ENCODE results near the gene UTP25. TPM values are rescaled to one million over a fixed set of nuclear protein-coding genes. Genes with fewer than 3 reads are reported as not detected.
A peak's percentile ranks its signal among the peaks of the same experiment; 100 is the strongest.

UTP25 gene
- polyA plus RNA-seq, 3 donors from 2014 or later, result 2.6 to 3.7 (median 3.2) TPM

DNA sequence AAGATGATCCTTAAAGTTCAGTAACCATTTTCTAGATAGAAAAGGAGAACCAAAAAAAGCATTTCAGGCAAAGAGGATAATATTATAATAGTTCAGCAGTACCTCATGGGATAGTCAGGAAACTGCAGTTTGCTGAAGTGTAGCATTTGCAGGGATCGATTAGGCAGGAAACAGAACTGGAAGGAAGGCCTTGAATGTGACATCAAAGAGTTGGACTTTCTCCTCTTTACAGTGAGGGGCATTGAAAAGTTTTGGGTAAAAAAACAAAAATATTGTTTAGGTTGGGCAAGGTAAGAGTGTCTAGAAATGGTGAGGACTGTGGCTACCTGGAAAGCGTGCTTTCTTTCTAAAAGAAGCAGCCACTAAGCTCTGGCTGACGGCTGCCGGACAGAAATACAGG, 13.9 kb upstream of the UTP25 start:
- Mint-ChIP-seq H3K4me3 (no peak overlapping the region), H3K36me3 (no peaks in the 10 kb centered on the region), H3K27me3 (ENCODE audit: low read depth in 3 of 3) (peaks cover 2 to 8% (median 5%) of the 10 kb centered on the region in 3 donors), H3K27ac (no peak overlapping the region), H3K4me1 (no peaks in the 10 kb centered on the region), H3K9me3 (peaks cover 0 to under 1% (median 0%) of the 10 kb centered on the region in 6 donors)
- DNase-seq, result no peak

DNA sequence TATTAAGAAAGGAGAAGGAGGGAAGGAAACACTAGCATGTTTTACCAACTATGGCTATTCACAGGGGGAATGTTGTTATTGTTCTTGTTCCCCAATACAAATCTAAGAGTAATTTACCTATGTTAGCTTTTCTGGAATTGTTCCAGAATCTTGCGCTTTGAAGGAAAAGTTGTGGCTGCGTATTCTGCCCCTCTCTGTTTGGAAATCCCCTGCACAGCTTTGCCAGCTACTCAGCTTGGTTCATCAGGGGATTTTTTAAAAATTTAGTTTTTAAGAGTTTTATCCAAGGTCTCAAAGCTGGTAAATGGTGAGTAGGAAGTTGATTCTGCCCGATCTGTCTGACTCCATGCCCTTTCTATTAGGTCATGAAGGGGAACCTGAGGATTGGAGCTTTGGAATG, 12.3 kb upstream of the UTP25 start:
- DNase-seq, result no peak
- Mint-ChIP-seq H3K27me3 (ENCODE audit: low read depth in 3 of 3) (peaks cover 2 to 9% (median 5%) of the 10 kb centered on the region in 3 donors), H3K36me3 (no peaks in the 10 kb centered on the region), H3K4me3 (no peak overlapping the region), H3K4me1 (no peaks in the 10 kb centered on the region), H3K9me3 (peaks cover 0 to 1% (median 0%) of the 10 kb centered on the region in 6 donors), H3K27ac (no peak overlapping the region)

DNA sequence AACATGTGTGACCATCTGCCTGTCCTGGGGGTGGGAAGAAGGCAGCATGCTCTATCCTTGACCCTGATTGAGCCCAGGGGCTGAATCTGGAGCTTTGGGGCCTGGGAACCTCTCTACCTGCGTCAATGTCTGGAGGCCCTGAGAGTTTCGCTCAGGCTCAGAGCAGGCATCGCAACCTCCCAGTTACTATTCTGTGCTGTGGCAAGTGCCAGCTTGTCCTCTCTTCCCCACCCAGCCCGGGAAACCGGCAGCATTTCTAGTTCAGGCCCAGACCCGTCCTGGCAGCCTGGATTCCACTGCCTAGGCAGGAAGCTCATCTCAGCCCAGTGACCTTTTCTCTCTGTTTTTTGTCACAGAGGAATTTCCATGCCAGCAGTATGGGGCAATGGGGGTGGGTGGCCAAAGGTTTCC, 11.8 kb upstream of the UTP25 start:
- Mint-ChIP-seq H3K4me3 (no peak overlapping the region), H3K9me3 (peaks cover 0 to 1% (median 0%) of the 10 kb centered on the region in 6 donors), H3K27ac (no peak overlapping the region), H3K4me1 (no peaks in the 10 kb centered on the region), H3K27me3 (ENCODE audit: low read depth in 3 of 3) (peaks cover 2 to 8% (median 5%) of the 10 kb centered on the region in 3 donors), H3K36me3 (no peaks in the 10 kb centered on the region)
- no peak for DNase-seq

DNA sequence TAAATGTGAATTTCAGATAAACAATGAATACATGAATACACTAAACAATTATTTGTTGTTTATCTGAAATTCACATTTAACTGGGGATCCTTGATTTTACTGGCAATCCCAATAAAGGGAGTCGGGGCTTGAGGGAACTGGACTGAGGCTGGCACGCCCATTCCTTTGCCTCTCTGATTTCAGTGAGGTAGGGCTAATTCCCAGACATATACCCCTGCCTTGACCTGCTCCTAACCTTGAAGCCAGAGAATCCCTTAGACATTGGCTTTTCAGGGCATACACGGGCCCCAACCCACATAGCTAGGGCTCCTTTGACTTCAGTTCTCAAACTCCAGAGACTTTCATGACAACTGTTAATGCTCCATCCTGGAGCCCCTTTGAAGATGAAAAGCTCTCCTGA, 10.8 kb upstream of the UTP25 start:
- Mint-ChIP-seq H3K27me3 (ENCODE audit: low read depth in 3 of 3) (peaks cover 8 to 10% (median 9%) of the 10 kb centered on the region in 3 donors), H3K4me1 (no peaks in the 10 kb centered on the region), H3K4me3 (no peak overlapping the region), H3K9me3 (peaks cover 0 to 1% (median 0%) of the 10 kb centered on the region in 6 donors), H3K36me3 (no peaks in the 10 kb centered on the region), H3K27ac (no peak overlapping the region)
- no peak for DNase-seq

DNA sequence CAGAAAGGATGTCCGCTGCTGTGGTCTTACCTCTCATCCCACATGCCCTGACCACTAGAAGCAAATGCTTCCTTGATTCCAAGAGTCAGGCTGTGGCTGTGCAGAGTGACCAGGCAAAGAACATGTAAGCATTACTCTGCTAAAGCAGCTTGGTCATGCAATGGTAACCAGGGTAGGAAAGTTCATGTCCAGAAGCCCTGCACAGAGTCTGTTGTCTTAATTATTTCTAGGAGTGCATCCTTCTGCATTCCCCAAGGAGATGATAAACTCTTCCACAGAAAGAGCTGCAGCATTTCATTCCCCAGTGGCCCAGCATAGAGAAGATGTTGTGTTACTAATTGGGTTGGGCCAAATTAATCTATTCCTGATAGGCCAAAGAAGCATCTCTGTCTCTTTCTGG, 10.1 kb upstream of the UTP25 start:
- Mint-ChIP-seq H3K27ac (no peak overlapping the region), H3K36me3 (no peaks in the 10 kb centered on the region), H3K4me1 (no peaks in the 10 kb centered on the region), H3K4me3 (no peak overlapping the region), H3K9me3 (peaks cover 0 to 1% (median 0%) of the 10 kb centered on the region in 6 donors), H3K27me3 (ENCODE audit: low read depth in 3 of 3) (peaks cover 9 to 10% (median 9%) of the 10 kb centered on the region in 3 donors)
- DNase-seq, result no peak

DNA sequence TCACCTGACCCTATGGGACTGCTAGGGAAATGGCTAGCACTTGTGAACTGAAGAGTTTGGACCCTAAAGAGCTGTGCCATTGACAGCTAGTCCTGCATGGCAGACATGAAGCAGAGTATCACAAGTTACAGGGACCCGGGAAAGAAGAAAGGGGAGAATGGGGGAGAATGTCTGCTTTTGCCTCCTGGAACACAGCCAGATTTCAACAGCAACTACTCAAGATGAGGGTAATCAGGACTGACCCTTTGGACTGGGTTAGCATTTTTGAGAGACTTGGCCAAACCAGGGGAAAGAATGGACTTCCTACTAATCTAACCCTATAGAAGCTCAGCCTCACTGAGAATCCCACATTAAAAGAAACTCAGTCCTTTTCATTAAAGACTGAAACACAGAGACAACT, 8.7 kb upstream of the UTP25 start:
- no peak overlapping the region for H3K27ac Mint-ChIP-seq
- peaks cover 7 to 10% (median 7%) of the 10 kb centered on the region in 3 donors for H3K27me3 Mint-ChIP-seq (ENCODE audit: low read depth in 3 of 3)
- H3K36me3 Mint-ChIP-seq, result no peaks in the 10 kb centered on the region
- peaks cover 7 to 9% of the 10 kb centered on the region in 2 donors for H3K4me1 Mint-ChIP-seq
- no peak overlapping the region for H3K4me3 Mint-ChIP-seq
- no peak for DNase-seq
- peaks cover 0 to 1% (median 0%) of the 10 kb centered on the region in 6 donors for H3K9me3 Mint-ChIP-seq

DNA sequence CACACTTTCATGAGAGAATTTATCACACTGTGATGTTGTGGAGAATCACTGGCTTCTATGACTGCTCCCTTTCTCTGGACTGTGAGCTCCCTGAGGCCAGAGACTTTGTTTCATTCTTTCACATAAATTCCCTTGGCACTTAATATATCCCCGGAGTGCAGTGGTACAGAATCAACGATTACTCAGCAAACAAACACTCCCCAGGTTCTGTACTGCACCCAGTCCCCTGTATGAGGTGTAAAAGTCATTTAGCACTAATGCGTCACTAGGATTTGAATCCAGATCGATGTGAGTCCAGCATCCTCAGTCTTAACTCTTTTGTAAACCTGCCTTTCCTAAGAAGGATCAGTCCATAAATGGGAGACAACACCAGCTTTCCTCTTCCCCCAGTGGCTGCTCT, 6.8 kb upstream of the UTP25 start:
- no peak overlapping the region for H3K4me3 Mint-ChIP-seq
- H3K27me3 Mint-ChIP-seq (ENCODE audit: low read depth in 3 of 3), result peaks cover 7 to 10% (median 7%) of the 10 kb centered on the region in 3 donors
- no peak overlapping the region for H3K27ac Mint-ChIP-seq

DNA sequence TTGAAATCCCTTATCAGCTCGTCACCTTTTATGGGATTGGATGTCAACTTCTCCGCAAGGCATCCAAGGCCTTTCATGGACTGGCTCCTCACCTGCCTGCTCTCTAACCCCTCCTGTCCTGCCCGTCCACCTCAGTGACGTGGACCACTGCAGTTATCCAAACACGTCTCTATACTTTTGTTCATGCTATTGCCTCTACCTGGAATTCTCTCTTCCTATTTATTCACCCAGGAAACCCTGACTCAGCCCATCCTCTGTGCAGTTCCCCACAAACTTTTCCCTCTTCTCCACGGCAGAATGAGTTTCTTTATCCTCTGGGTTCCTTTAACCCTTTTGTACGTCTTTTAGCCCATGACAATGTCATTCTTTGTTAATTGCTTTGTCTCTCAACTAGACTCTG, 5.1 kb upstream of the UTP25 start:
- Mint-ChIP-seq H3K27ac (peak overlapping the region in 2 of 6 donors; percentile 1 to 14), H3K4me3 (no peak overlapping the region), H3K36me3 (no peaks in the 10 kb centered on the region), H3K27me3 (ENCODE audit: low read depth in 3 of 3) (peaks cover 10 to 18% (median 13%) of the 10 kb centered on the region in 3 donors), H3K9me3 (peaks cover 0 to 1% (median 0%) of the 10 kb centered on the region in 6 donors), H3K4me1 (peaks cover 17 to 20% of the 10 kb centered on the region in 2 donors)
- no peak for DNase-seq

More for the DNA sequence above, 6.8 kb upstream of the UTP25 start:
- peaks cover 0 to 1% (median 0%) of the 10 kb centered on the region in 6 donors for H3K9me3 Mint-ChIP-seq
- H3K36me3 Mint-ChIP-seq, result no peaks in the 10 kb centered on the region
- peaks cover 7 to 9% of the 10 kb centered on the region in 2 donors for H3K4me1 Mint-ChIP-seq
- DNase-seq, result no peak

DNA sequence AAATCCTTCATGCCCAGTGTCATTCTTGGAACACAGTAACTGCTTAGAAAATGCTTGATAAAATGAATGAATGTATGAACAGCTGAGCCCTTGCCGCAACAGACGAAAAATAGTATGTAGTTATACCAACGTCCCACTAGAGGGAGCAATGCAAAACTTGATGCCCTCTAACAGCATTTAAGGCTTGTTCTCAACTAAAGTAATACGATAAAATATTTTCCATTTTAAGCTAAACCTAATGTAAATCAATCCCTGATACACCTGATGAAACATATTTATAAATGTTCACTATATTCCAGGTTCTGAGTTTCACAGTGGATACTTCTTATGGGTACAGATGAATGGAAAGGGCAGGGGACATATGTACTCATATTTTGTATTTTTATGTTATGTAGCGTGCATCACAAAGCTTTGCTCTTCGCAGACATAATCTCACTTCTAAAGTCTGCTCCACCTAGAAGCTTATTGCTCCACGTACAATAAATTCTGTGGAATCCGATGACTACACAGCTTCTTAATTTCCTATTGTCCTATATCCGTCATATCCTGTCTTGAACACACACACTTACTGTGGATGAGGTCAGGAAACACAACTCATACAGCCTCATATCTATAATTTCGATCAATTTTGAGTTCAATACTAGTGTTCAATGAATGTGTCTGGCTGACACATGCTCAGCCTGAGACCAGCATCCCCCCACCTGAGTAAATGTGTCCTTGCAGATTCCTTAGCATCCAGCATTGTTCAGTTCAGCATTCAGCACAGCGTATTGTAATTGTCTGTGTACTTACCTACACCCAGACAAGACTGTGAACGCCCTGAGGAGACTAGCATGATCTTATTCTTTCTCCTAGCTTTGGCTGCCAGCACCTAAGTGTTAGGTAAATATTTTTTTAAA, 4.4 kb upstream of the UTP25 start:
- peak overlapping the region in 2 of 6 donors; percentile 1 to 14 for H3K27ac Mint-ChIP-seq
- H3K36me3 Mint-ChIP-seq, result no peaks in the 10 kb centered on the region
- H3K4me3 Mint-ChIP-seq, result no peak overlapping the region
- H3K27me3 Mint-ChIP-seq (ENCODE audit: low read depth in 3 of 3), result peaks cover 10 to 19% (median 17%) of the 10 kb centered on the region in 3 donors
- DNase-seq, result peak; percentile 22 to 49 (median 46)
- peaks cover 0 to 1% (median 0%) of the 10 kb centered on the region in 6 donors for H3K9me3 Mint-ChIP-seq
- peaks cover 24 to 26% of the 10 kb centered on the region in 2 donors for H3K4me1 Mint-ChIP-seq

DNA sequence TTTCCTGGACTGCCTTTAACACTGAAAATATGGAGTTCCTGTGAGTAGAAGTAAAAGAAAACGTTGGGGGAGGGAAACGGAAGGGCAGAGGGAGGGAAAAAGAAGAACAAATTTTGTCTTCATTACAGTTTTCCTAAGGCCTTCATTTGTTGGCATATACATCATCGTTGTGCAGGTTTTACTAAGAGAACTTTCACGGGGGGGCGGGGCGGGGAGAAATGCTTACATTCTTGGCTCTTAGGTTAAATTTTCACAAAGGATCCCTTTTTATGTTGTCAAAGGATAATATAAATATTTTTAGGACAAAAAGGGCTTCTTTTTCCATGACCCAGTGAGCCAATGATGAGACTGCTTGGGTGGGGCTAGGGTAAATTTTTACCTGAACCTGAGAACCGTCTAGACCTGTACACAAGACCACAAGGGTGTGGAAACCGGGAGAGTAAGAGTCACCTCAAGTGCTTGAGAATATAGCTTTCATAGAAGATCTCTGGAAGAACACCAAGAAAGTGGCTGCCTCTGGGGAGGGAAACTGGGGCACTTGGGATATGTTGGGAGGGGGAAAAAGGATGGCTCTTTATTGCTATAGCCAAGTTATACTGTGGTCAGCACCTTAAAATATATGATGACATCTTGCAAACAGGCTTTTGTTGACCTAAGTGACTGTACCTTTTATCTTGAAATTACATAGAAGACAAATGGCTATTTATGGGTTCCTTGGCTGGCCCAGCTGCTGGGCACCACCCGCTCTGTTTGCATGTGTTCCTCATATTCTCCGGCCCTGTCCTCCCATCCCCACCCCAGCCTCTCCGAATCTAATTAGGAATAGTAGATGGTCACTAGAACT, 2.0 kb upstream of the UTP25 start:
- H3K4me1 Mint-ChIP-seq, result peaks cover 40 to 43% of the 10 kb centered on the region in 2 donors
- peak overlapping the region in 3 of 6 donors; percentile 14 to 59 (median 32) for H3K27ac Mint-ChIP-seq
- H3K36me3 Mint-ChIP-seq, result peaks cover 0 to 3% (median 0%) of the 10 kb centered on the region in 3 donors
- H3K27me3 Mint-ChIP-seq (ENCODE audit: low read depth in 3 of 3), result peaks cover 10 to 19% (median 13%) of the 10 kb centered on the region in 3 donors
- no peaks in the 10 kb centered on the region for H3K9me3 Mint-ChIP-seq
- no peak for DNase-seq
- H3K4me3 Mint-ChIP-seq, result peak overlapping the region in 3 of 5 donors; percentile 22 to 34 (median 33)

DNA sequence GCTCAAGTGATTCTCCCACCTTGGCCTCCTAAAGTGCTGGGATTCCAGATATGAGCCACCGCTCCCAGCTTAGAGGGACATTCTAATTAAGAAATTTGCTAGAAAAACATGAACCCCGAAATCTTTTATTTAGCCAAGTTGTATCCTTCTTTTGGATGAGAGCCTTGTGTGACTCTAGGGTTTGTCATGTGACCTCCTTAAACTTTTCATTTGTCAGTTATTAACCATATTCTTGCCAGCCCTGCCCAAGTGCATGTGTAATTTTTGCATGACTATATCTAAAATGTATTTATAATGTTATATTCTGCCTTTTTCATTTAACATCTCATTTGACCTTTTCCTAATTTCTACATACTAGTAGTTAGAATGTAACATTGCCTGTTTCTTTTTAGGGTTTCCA, 1.9 kb downstream of the UTP25 start:
- DNase-seq, result no peak
- Mint-ChIP-seq H3K27ac (peak overlapping the region in 4 of 6 donors; percentile 12 to 88 (median 35)), H3K4me3 (peak overlapping the region; percentile 69 to 84 (median 78)), H3K36me3 (peaks cover 22 to 36% (median 27%) of the 10 kb centered on the region in 3 donors), H3K9me3 (no peaks in the 10 kb centered on the region), H3K4me1 (peaks cover 34 to 38% of the 10 kb centered on the region in 2 donors), H3K27me3 (ENCODE audit: low read depth in 3 of 3) (peaks cover 3 to 12% (median 10%) of the 10 kb centered on the region in 3 donors)

DNA sequence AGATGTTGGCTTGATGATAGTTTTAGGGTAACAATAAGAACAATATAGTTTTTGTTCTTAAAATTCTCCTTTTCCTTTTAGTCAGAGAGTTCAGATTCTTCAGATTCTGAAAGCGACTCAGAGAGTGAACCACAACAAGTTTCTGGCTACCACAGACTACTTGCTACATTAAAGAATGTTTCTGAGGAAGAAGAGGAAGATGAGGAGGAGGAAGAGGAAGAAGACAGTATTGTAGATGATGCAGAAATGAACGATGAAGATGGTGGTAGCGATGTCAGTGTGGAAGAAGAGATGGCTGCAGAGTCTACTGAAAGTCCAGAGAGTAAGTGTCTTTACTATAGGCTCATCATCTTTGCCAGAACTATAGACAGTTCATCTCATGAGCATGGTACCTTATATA, 3.0 kb downstream of the UTP25 start:
- Mint-ChIP-seq H3K4me1 (peaks cover 34 to 38% of the 10 kb centered on the region in 2 donors), H3K27ac (peak overlapping the region in 2 of 6 donors; percentile 38 to 49), H3K27me3 (ENCODE audit: low read depth in 3 of 3) (peaks cover 3 to 12% (median 10%) of the 10 kb centered on the region in 3 donors), H3K9me3 (no peaks in the 10 kb centered on the region), H3K4me3 (no peak overlapping the region), H3K36me3 (peaks cover 27 to 43% (median 32%) of the 10 kb centered on the region in 3 donors)
- DNase-seq, result no peak

DNA sequence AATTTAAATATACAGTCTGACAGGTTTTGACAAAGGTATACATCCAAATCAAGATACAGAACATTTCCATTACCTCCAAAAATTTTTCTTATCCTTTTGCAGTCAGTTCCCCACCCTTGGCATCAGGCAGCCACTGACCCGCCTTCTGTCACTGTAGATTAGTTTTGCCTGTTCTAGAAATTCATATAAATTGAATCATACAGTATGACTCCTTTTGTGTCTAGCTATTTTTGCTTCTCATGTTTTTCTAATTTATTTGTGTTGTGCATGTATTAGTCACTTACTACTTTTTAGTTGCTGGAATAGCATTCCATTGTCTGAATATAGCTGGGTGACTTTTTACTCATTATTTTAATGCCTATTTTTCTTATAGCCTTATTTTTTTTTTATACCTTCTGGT, 3.8 kb downstream of the UTP25 start:
- H3K9me3 Mint-ChIP-seq, result no peaks in the 10 kb centered on the region
- no peak overlapping the region for H3K27ac Mint-ChIP-seq
- peaks cover 32 to 49% (median 36%) of the 10 kb centered on the region in 3 donors for H3K36me3 Mint-ChIP-seq
- no peak overlapping the region for H3K4me3 Mint-ChIP-seq
- H3K4me1 Mint-ChIP-seq, result peaks cover 34 to 38% of the 10 kb centered on the region in 2 donors
- no peak for DNase-seq
- H3K27me3 Mint-ChIP-seq (ENCODE audit: low read depth in 3 of 3), result peaks cover 3 to 11% (median 10%) of the 10 kb centered on the region in 3 donors
